Right ventricle myocardium inferior (tissue), 1 donor: ENCODE results near the gene IL1RAPL2. TPM values are rescaled to one million over a fixed set of nuclear protein-coding genes. Genes with fewer than 3 reads are reported as not detected.
"Not testable (repeated sequence)": the region's sequence is repeated elsewhere in the genome, so short reads cannot be mapped to it uniquely, and the experiment has no call there.

ENCODE experiments used
- ATAC-seq: fragments of 200-7000 bp; cut with Tn5 transposase; one replicate; pipeline ENCODE4 v1.9.1; 2020; ENCODE audit warnings: mild to moderate bottlenecking, moderate library complexity
- DNase-seq: peaks from one replicate; pipeline ENCODE4 v3.0.0; 2021; ENCODE audit errors: missing footprints
- intact Hi-C: fragments of 100-400 bp; cut with DNase I; formaldehyde crosslinking; loops from one replicate; pipeline ENCODE4 v1.11.0; 2022
- total RNA-seq: library from RNA; stranded (reverse); fragmentation: NEBNext Ultra II Directional; extraction: Animal tissue kit (Norgen Biotek cat#: 25700); gene quantifications from one replicate; pipeline ENCODE4 v1.2.1, GENCODE V29; 2021
- donor health status: DM: no; HTN: yes; CAD: no; lungs with severe emphysema.

IL1RAPL2 gene
- total RNA-seq, 1 donor from 2014 or later, result not detected

DNA sequence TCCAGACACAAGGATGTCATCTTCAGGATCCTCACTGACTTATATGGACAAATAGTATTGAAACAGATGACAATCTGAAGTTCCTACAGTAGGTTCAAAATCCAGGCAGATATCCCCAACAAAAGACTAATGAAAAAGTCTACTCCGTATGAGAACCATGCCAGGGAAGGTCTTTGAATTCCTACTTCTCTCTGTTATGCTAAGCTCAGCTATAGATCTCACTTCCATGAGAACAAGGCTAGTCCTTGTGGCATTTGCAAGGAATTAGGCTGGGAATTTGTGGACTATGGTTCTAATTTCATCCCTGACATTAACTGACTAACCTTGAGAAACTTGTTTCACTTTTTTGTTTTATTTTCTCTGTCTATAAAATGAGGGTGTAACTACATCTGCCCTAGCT is 229.8 kb downstream of the IL1RAPL2 start:
- intact Hi-C loops, result no loop called here
- no peak for DNase-seq
- ATAC-seq, result no peak

DNA sequence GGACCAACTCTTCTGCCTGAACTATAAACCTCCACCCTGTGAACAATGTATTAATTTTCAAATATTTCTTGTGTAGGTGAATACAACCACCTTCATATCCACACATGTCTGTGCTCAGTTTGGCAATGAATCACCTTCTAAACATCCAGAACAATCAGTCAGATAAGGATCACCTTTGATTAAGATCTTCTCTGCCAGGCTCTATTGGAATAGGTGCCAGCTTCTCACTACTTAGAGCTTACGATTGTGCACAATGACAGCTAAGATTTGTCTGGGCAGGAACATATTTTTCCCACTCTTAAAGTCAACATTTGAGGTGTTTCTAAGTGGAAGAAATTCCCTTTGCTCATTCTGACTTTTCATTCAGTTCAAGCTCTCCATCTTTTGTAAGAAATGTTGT is 237.2 kb downstream of the IL1RAPL2 start:
- intact Hi-C loops, result no loop called here
- ATAC-seq, result no peak
- no peak for DNase-seq

DNA sequence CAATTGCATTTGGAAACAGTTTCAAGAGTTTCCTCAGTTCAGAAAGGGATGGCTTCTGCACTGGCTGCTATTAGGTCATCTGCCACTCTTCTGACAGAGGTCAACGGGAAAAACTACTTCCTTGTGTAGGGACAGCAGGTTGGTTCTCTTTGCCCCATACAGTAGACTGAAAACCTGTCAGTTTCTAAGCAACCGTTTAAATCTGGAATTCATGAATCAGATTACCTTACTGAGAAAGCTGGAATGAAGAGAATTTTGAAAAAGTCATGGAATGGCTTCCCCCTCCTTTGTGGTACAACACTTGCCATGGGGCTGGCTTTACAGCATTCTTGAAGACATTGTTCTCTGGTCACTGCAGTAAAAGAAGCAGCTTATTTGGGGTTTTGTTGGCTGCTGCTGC is 240.3 kb downstream of the IL1RAPL2 start:
- intact Hi-C loops, result no loop called here
- DNase-seq, result no peak
- no peak for ATAC-seq

DNA sequence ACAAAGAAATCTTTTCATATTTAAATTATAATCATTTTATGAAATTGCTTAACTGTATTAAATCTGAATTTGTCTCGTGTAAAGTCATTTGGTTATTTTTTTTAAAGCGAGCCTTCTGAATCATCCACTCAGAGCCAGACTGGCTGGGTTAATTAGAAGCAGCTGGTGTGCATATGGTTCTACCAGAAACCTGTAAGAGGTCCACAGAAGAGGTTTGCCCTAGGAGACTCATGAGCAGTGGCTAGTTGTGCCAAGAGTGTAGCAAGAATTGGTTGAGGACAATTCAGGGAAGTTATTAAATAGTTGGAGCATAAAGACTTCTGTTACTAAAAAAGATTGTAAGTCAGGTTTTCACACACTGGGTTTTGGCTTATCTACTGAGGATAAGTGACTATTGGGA is 267.4 kb downstream of the IL1RAPL2 start:
- ATAC-seq, result no peak
- DNase-seq, result no peak
- intact Hi-C loops, result no loop called here

DNA sequence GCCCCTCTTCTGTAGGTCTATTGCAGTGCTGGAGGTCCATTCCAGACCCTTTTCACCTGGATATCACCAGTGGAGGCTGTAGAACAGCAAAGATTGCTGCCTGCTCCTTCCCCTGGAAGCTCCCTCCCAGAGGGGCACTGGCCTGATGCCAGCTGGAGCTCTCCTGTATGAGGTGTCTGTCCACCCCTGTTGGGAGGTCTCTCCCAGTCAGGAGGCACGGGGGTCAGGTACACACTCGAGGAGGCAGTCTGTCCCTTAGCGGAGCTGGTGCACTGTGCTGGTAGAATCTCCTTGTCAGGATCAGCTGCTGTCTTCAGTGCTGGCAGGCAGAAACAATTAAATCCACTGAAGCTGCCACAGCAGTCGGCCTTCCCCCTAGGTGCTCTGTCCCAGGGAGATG is 276.6 kb downstream of the IL1RAPL2 start:
- no peak for ATAC-seq

DNA sequence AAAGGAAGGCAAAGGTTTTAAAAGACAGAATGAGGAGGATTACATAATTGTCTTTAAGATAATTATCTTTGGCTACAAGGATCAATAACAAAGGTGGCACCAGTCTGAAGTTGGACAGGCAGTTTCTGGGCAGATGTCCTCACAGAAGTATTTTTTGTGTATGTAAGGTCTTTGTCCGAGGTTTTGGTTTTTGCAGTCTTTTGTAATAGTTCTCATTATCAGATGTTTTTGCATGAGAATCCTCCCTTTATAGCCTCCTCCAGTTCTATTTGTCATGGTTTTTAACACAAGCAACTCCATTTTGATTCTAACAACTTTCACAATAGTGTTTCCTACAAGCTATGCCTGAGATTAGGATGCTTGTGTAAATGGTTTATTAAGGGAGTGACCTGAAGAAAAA is 286.2 kb downstream of the IL1RAPL2 start:
- no peak for ATAC-seq
- intact Hi-C loops, result no loop called here

More for the DNA sequence above, 276.6 kb downstream of the IL1RAPL2 start:
- intact Hi-C loops, result no loop called here
- no peak for DNase-seq

DNA sequence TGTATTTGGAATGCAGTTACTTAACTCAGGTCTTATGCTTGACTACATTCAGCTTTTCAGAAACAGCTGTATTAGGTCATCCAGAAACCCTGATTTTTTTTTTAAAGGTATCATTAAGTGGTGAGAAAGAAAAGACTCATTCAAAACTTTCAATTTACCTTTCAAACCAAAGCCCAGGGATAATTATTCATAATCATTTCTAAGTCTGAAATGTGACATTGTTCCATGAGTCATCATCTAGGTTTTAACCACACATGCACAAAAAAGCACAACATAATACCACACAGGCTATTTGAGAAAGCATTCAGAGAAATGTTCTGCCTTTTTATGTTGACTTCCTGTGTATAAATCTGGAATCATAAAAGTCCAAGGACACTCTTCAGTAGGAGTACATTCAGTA is 288.2 kb downstream of the IL1RAPL2 start:
- intact Hi-C loops, result no loop called here
- no peak for DNase-seq
- ATAC-seq, result no peak

More for the DNA sequence above, 286.2 kb downstream of the IL1RAPL2 start:
- DNase-seq, result no peak

DNA sequence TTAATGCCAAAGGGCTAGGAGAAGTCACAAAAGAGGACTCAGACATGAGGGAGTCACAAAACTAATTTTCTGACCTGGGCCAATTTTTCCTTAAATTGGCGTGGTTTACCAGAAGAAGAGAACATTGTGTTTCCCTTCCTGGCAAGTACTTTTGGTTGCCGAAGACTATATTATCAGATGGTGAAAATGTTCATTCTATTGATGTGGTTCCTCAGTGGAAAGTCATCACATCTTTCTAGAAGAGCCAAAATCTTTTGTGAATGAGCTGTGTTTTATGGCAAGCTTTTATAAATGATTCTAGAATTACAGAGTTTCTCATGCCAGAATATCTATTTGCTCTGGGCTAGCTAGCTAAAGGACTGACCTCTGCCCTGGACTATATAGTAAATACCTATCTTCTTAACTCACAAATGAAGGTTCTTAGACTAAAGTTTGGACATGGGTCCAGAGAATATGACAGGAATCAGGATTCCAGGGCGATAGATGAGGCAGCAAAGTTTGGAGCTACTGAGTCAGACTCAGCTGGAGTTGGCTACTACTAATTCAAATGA is 288.9 kb downstream of the IL1RAPL2 start:
- DNase-seq (no peak), ATAC-seq (no peak)
- intact Hi-C loops, result no loop called here

DNA sequence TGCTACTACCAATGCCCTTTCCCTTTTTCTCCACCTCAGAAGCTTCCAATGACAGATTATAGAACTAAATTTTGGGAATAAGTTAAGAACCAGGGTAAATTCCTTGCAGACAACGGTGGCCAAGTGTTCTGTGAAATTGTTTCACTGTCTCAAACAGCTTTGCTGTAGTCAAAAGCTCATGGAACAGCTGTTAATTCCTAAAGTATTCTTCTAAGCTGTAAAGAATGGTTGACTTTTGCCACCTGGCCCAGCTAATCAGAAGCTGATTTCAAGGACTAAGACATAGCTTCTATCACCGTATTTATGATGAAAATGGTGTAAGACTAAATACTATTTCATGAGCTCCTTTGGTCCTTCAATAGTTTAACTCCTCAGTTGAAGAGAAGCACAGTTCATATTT is 297.5 kb downstream of the IL1RAPL2 start:
- ATAC-seq (no peak), DNase-seq (no peak)
- intact Hi-C loops, result no loop called here

DNA sequence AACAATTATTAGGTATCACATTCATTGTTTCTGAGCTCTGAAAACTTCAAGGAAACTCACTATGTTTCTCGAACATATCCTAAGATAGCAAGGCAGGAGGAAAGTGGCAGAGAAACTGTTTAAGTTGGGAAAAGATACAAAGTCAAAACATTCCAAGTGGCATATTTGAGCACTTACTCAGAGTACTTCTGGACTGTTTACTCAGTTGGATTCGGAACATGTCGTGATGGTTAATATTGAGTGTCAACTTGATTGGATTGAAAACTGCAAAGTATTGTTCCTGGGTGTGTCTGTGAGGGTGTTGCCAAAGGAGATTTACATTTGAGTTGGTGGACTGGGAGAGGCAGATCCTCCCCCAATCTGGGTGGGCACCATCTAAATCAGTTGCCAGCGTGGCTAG is 298.3 kb downstream of the IL1RAPL2 start:
- ATAC-seq (no peak), DNase-seq (no peak)
- intact Hi-C loops, result no loop called here

DNA sequence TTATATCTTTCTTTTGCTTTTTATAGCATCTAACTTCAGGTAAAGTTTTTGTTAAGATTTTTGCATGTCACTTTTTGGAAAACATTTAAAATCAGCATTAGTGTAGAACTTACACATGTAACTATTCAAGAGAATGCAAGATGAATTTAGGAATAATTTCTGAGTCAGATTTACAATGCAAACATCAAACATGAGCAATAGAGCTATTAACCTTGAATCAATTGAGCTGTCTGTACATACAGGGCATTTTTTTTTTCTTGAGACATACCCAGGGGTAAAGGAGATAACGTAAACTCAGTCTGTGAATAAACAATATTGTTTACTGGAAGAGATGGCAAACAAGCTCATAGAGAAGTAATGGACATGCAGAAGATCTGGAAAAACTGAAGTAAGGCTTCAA is 311.5 kb downstream of the IL1RAPL2 start:
- ATAC-seq (no peak), DNase-seq (no peak)
- intact Hi-C loops, result no loop called here

DNA sequence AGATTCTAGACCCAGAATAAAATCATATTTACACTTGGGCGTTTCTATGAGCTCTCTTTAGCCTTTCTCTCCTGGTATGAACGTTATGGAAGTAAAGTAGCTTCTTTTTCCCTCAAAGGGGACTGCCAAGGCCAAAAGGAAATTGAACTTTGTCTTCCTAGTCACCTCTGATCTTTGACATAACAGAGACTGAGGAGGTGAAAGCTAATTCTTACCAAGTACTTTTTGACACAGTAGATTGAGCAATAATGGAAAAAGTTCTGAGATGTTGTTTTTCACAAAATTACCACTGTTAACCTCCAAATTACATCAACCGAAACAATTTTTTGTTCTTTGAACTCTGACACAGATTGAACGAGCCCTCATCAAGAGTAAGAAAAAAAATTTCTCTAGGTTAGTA is 336.1 kb downstream of the IL1RAPL2 start:
- DNase-seq (no peak), ATAC-seq (no peak)
- intact Hi-C loops, result no loop called here

DNA sequence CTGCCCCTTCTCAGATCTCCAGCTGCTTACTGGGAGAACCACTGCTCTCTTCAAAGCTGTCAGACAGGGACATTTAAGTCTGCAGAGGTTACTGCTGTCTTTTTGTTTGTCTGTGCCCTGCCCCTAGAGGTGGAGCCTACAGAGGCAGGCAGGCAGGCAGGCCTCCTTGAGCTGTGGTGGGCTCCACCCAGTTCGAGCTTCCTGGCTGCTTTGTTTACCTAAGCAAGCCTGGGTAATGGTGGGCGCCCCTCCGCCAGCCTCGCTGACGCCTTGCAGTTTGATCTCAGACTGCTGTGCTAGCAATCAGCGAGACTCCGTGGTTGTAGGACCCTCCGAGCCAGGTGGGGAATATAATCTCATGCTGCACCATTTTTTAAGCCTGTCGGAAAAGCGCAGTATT is 343.7 kb downstream of the IL1RAPL2 start:
- ATAC-seq, intact Hi-C loops, DNase-seq: not testable (repeated sequence)

DNA sequence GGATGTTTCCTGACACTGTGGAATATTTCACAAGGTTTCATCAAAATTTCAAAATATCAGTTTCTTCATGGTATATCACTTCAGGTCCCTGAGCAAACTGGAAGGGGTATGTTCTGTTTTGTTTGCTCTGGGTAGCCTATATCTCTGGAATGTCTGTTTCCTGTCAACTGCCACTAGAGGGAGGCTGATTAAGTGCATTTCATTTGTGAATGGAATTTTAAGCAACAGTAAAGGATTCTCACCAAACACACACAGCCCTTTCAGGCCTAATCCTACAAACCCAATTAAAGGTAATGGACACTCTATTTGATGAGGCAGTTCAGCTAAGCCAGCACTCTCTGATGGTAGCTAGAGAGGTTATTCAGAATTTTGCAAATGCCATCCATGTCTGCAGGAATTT is 347.3 kb downstream of the IL1RAPL2 start:
- ATAC-seq (no peak), DNase-seq (no peak)
- intact Hi-C loops, result no loop called here

DNA sequence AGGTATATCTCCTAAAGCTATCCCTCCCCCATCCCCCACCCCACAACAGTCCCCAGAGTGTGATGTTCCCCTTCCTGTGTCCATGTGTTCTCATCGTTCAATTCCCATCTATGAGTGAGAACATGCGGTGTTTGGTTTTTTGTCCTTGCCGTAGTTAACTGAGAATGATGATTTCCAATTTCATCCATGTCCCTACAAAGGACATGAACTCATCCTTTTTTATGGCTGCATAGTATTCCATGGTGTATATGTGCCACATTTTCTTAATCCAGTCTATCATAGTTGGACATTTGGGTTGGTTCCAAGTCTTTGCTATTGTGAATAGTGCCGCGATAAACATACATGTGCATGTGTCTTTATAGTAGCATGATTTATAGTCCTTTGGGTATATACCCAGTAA is 348.7 kb downstream of the IL1RAPL2 start:
- intact Hi-C loops, result not testable (repeated sequence)

DNA sequence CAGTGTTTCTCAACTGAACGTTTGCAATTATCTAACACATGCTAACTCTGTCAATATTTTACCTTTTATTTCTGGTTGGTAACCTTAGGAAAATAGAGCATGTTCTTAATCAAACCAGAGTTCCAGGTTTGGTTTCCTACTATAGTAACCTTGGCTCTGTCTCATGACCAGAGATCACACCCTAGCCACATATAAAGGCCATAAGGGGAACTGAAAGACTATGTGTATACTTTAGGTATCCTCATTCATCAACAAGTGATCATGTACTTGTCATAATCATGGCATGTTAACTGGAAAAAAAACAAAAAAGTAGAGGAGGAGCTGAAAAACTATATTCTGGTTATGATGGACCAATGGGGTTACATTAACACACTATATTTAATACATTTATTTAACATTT is 352.1 kb downstream of the IL1RAPL2 start:
- intact Hi-C loops, result no loop called here
- ATAC-seq (no peak), DNase-seq (no peak)

More for the DNA sequence above, 348.7 kb downstream of the IL1RAPL2 start:
- DNase-seq, ATAC-seq: not testable (repeated sequence)

DNA sequence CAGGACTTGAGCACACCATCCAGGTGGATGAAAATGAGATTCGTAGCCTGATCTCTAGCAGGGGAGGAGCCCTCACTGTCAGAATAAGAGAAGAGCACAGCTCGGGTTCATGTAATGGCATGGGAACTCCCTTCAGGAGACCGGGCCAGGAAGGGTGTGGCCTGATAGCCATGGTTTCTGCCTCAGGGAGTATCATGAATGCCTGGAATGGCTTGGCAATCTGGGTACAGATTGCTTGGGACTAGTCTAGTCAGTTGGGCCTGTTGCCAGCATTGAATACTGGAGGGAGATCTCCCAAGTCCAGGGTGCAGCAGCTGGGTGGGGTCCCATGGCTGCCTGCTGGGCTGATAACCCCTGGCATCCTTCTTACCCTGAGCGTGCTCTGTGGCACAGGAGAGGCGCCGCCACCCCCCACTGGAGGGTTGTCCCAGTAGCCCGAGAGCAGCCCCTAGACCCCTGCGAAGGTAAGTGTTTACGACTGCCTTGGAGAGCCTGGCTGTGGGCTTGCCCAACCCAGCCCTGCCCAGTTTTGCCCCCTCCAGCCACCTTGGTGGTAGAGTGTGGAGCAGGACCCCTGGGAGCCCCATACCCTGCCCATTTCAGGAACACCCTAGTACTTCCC is 355.7 kb downstream of the IL1RAPL2 start:
- no peak for DNase-seq
- intact Hi-C loops, result loop anchor here (10.0 kb wide), 1 partner anchor 357 kb away; the partner anchor contains the start of gene IL1RAPL2
- no peak for ATAC-seq

DNA sequence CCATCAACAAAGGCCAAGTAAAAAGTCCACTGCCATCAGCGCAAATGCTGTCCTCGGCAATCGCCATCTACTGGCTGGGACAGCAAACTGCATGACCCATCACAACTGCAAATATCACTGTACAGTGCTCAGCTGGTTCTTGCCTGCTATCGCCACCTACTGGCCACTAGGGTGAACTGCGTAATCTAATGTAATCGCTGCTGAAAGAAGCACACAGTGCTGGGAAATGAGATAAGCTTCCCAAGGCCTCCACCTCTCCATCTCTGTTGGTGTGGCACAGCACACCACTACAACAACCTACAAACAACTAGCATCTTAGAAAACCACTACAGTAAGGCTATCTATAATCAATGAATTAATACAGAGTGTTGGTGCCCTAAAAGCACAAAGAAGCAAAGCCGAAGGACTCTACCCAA is 356.2 kb downstream of the IL1RAPL2 start:
- intact Hi-C loops, result loop anchor here (10.0 kb wide), 1 partner anchor 357 kb away; the partner anchor contains the start of gene IL1RAPL2
- DNase-seq, result no peak

DNA sequence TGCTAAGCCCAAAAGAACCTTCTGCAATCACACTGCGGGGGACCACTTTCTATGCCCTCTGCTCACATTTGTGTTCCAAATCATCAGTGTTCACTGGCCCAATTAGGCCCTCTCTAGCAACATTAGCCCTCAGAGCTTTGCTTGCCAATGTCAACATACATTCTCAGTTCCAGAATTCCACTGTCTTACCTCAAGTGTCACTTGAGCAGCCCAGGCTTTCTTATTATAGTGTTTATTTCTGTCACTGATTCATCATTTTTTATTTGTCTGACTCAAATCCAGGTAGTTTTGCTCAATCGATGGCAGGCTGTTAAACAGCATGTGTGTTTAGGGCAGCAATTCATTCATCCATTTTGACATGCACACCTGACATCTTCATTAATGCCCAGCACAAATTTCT is 363.3 kb downstream of the IL1RAPL2 start:
- ATAC-seq, result no peak
- intact Hi-C loops, result loop anchor here (10.0 kb wide), 1 partner anchor 365 kb away; the partner anchor contains the start of gene IL1RAPL2
- DNase-seq, result no peak

More for the DNA sequence above, 356.2 kb downstream of the IL1RAPL2 start:
- ATAC-seq, result peak; percentile 46

DNA sequence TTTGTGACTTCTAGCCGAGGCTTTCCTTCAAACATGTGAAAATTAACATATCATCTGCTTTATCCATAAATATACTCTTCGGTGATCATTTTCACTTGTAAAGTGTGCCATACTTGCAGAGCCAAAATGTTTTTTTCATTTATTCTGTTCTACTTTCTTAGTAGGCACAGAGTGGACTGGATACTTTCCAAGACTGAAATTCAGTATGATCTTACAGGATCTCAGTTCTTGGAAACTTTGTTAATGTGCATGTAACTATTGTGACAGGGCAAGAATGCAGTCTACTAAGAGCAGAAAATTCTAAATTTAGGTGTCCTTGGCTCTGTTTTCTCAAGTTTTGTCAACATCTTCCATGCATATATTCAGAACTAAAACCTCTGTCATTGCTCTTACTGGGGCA is 369.6 kb downstream of the IL1RAPL2 start:
- no peak for DNase-seq
- no peak for ATAC-seq

DNA sequence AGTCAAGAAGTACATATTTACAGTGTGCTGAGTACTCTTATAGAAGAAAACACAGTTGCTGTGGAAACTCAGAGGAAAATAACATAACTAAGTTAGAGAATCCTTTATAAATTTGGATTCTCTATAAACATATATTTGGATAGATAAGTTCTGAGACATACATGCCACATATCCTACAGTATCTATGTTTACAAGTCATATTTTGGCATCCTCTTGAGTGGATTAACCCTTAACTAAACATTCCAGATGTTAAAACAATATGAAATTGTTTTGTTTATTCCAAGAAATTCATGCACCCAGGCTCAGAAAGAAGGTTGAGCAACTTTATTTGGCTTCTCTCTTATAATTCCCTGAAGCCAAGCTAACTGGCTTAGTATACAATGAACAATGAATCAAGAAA is 387.3 kb downstream of the IL1RAPL2 start:
- ATAC-seq (no peak), DNase-seq (no peak)
- intact Hi-C loops, result no loop called here

More for the DNA sequence above, 369.6 kb downstream of the IL1RAPL2 start:
- intact Hi-C loops, result no loop called here
